Prostate gland (tissue), 2 donors: ENCODE data around the gene CYTH2.

Experiments
- CTCF ChIP-seq, 4 experiments: fragments of 200-600 bp in 2 of 4; fragments of 450-650 bp in 2 of 4; sonication (generic) in 2 of 4; IDR thresholded peaks; 1 replicate in 3 of 4; 2 replicates in 1 of 4; pipeline ENCODE4 v1.5.1; 2016 to 2019; ENCODE audit warnings: antibody characterized with exemption in 4 of 4, mild to moderate bottlenecking in 2 of 4, moderate library complexity in 2 of 4
- POLR2A ChIP-seq: fragments of 450-650 bp; IDR thresholded peaks from one replicate; pipeline ENCODE4 v1.6.1; 2016; ENCODE audit warnings: antibody characterized with exemption, mild to moderate bottlenecking

GRCh38 chr19:48471836-48472235 lies 2.7 kb downstream of the CYTH2 start:
- TF ChIP-seq CTCF (IDR thresholded peaks at IDR 0.05) (no peak), POLR2A (no peak)
